WERI-Rb-1 (cell line): ENCODE results near the gene SLFNL1.
A peak's percentile ranks its signal among the peaks of the same experiment; 100 is the strongest.

Experiments
- DNase-seq: peaks from one replicate; pipeline ENCODE4 v3.0.0-alpha.2; 2020
- H3K27ac ChIP-seq: fragments of 250-450 bp; sonication (Bioruptor Pico); 2 replicates; pipeline ENCODE4 v1.5.1; 2020; ENCODE audit warnings: mild to moderate bottlenecking, moderate library complexity
- H3K27me3 ChIP-seq: fragments of 250-450 bp; sonication (Bioruptor Pico); 2 replicates; pipeline ENCODE4 v1.5.1; 2021; ENCODE audit warnings: mild to moderate bottlenecking, low read depth, moderate library complexity; ENCODE audit not compliant: insufficient read depth, severe bottlenecking
- H3K36me3 ChIP-seq: fragments of 250-450 bp; sonication (Bioruptor Pico); 2 replicates; pipeline ENCODE4 v1.5.1; 2020; ENCODE audit warnings: mild to moderate bottlenecking, moderate library complexity
- H3K4me3 ChIP-seq: 2 replicates; pipeline ENCODE4 v1.5.1; 2011; ENCODE audit warnings: low read depth, mild to moderate bottlenecking, control low read depth, low read length
- H3K9me3 ChIP-seq: fragments of 250-450 bp; sonication (Bioruptor Pico); 2 replicates; pipeline ENCODE4 v1.5.1; 2021; ENCODE audit warnings: mild to moderate bottlenecking, moderate library complexity; ENCODE audit not compliant: severe bottlenecking
- CTCF ChIP-seq: IDR thresholded peaks from 2 replicates; pipeline ENCODE4 v1.5.1; 2011; ENCODE audit warnings: low read depth, mild to moderate bottlenecking, control low read depth, inconsistent platforms, low read length

The SLFNL1 gene

GRCh38 chr1:40980068-40980452 lies 41.5 kb downstream of the SLFNL1 start:
- no peak for DNase-seq
- Histone ChIP-seq H3K9me3 (no peaks in the 10 kb centered on the region), H3K36me3 (peaks cover 47% of the 10 kb centered on the region), H3K4me3 (peak overlapping the region; percentile 92), H3K27ac (peak overlapping the region; percentile 100), H3K27me3 (no peaks in the 10 kb centered on the region)
- no peak for TF ChIP-seq CTCF

- DNase-seq: peak; percentile 94
- Histone ChIP-seq H3K36me3 (peaks cover 41% of the 10 kb centered on the region), H3K4me3 (peak within 1 kb of the TSS; percentile 92), H3K9me3 (no peaks in the 10 kb centered on the region), H3K27me3 (no peaks in the 10 kb centered on the region), H3K27ac (peak within 1 kb of the TSS; percentile 100)
- TF ChIP-seq CTCF: no peak
Measured at GRCh38 chr1:40979241-40980067, 42.1 kb downstream of the SLFNL1 start, which contains the start of gene CTPS1. Gene CTPS1, plus strand, starts transcription at chr1:40979696. Its CDS starts 3,595 bp downstream, at chr1:40983291.

DNA sequence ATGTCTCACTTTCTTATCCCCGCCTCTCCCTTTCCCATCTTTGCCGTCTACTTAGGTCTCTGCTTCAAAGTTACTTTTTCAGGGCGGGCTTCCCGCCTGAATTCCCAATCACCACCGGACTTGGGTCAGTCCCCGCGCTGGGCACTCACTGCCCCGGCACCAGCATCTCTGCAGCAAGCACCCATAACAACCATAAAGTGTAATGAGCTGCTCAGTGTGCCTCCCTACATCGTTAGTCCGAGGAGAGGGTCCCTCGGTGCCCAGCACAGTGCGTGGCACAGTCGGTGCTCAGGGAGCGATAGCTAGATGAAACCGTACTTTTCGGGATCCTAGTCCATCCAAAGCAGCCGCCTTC lies 42.7 kb downstream of the SLFNL1 start:
- no peaks in the 10 kb centered on the region for H3K9me3 ChIP-seq
- H3K27ac ChIP-seq: peak overlapping the region; percentile 100
- peaks cover 35% of the 10 kb centered on the region for H3K36me3 ChIP-seq
- no peak for TF ChIP-seq CTCF
- DNase-seq: no peak
- H3K27me3 ChIP-seq: no peaks in the 10 kb centered on the region
- no peak overlapping the region for H3K4me3 ChIP-seq

DNA sequence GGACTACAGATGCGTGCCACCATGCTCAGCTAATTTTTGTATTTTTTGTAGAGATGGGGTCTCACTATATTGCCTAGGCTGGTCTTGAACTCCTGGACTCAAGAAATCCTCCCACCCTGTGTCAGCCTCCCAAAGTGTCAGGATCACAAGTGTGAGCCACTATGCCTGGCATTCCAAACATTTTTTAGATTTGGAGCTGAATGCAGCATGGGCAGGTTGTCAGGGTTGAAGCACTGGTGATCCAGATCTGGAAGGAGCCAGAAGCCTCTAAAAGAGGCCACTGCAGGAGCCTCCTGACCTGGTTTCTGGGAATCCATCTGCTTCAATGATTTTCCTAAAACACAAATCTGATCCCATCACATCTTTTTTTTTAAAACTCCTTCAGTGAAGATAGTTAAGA lies 43.8 kb downstream of the SLFNL1 start:
- Histone ChIP-seq H3K27ac (no peak overlapping the region), H3K27me3 (no peaks in the 10 kb centered on the region), H3K9me3 (no peaks in the 10 kb centered on the region), H3K36me3 (peaks cover 25% of the 10 kb centered on the region), H3K4me3 (no peak overlapping the region)
- TF ChIP-seq CTCF: no peak
- DNase-seq: no peak

DNA sequence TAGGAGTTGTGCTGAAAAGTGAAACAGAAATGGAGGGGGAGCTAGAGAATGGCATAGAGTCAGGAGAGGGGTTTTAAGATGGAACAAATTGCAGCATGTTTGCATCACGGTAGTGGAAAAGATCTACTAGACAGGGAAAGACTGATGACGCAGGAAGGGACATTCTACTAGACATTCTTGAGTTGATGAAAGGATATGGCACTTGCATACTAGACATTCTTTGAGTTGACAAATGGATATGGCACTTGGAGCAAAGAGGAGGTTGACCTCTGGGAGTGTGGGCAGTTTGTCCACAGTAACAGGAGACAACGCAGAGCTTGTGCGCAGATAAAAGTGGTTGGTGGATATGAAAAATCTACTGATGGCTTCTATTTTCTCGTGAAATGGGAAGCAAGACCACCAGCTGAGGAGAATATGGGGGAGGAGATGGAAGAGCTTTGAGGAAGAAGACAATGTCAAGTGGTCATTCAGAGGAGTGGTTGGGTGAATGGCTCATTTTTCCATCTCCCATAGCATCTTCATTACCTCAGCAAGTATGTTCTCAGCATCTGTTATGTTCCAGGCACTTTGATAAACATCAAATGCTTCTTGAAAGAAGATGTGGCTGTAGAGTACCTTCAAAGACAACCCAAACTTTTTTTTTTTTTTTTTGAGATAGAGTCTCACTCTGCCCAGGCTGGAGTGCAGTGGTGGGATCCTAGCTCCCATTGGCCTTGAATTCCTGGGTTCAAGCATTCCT lies 44.4 kb downstream of the SLFNL1 start:
- DNase-seq: no peak

More for the DNA sequence above, 44.4 kb downstream of the SLFNL1 start:
- Histone ChIP-seq H3K27me3 (no peaks in the 10 kb centered on the region), H3K36me3 (peaks cover 19% of the 10 kb centered on the region), H3K9me3 (no peaks in the 10 kb centered on the region), H3K27ac (no peak overlapping the region), H3K4me3 (no peak overlapping the region)
- no peak for TF ChIP-seq CTCF
